GM18868 (cell line): ENCODE measurements around the gene SSTR4.

ENCODE experiments used
- ATAC-seq: cut with Tn5 transposase; IDR thresholded peaks from one replicate; pipeline ENCODE4 v1.9.1; 2021; ENCODE audit warnings: mild to moderate bottlenecking, moderate library complexity; ENCODE audit not compliant: unreplicated experiment

Gene SSTR4

GRCh38 chr20:23085436-23086055, 50.4 kb downstream of the SSTR4 start:
- no peak for ATAC-seq

- peak; percentile 56 for ATAC-seq
Measured at GRCh38 chr20:23086056-23086566, 51.0 kb downstream of the SSTR4 start, which contains the start of gene CD93. Gene CD93, minus strand, starts transcription at chr20:23086324. Its CDS starts 132 bp downstream, at chr20:23086192.

- ATAC-seq = no peak
Measured at GRCh38 chr20:23086931-23087411, 51.9 kb downstream of the SSTR4 start.

GRCh38 chr20:23087587-23088251, 52.6 kb downstream of the SSTR4 start:
- peak; percentile 54 for ATAC-seq
